HG02973 (cell line): ENCODE results near the gene ODF2.
"Not testable (repeated sequence)": the region's sequence is repeated elsewhere in the genome, so short reads cannot be mapped to it uniquely, and the experiment has no call there.

Experiments used
- ATAC-seq: cut with Tn5 transposase; IDR thresholded peaks from one replicate; pipeline ENCODE4 v1.9.1; 2021; ENCODE audit warnings: moderate library complexity; ENCODE audit not compliant: unreplicated experiment

Gene ODF2

GRCh38 chr9:128423356-128423755, 32.5 kb upstream of the ODF2 start:
- ATAC-seq = not testable (repeated sequence)

DNA sequence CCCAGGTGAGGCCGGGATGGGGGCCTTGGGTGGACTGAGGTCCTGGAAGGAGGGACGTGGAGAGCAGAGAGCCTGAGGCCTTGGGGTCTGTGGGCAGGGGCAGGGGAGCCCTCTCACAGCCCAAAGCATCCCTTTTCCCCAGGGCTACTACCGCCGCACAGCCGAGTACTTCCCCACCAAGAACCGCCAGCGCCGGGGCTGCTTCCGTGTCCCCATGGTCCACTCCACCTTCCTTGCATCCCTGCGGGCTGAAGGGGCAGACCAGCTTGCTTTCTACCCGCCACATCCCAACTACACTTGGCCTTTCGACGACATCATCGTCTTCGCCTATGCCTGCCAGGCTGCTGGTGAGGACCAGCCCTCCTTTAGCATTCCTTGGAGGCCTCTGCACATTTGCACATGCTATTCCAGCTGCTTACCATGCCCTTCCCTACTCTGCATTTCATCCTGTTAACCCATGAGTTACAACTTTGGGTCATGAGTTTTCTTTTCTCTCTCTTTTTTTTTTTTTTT, 31.5 kb upstream of the ODF2 start:
- no peak for ATAC-seq

DNA sequence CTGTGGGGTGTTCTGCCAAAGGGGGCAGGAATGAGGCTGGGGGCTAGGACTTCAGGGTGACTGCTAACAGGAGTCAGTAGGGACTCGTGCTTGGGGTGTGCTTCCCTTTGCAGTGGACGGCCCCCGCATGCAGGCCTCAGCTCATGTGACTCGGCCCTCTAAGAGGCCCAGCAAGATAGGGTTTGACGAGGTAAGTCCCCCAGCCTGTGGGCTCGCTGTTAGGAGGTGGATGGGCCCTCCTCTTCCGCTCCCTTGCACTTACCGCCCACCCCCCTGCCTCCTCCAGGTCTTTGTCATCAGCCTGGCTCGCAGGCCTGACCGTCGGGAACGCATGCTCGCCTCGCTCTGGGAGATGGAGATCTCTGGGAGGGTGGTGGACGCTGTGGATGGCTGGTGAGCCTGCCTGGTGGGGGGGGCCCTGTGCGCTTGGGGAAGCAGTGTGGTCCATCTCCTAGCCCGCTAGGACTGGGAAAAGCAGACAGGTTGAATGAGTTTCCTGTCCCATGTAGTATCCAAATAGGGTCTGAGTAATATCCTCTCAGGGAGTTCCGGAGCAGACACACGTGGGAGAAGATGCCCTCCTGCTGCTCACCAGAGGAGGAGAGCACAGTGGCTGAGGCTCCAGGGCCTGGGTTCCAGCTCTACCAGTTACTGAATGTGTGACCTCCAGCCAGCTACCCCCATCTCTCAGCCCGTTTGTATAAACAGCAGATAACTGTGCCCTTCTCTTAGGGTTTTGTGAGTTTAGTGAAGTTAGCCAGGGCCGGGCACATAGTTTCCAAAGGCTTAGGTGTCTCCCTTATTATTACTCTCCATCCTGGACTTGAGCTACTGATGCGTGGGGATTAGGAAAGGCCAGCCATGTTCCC, 26.9 kb upstream of the ODF2 start:
- no peak for ATAC-seq

- no peak for ATAC-seq
These were observed 26.2 kb upstream of the ODF2 start for GRCh38 chr9:128429513-128430086.

GRCh38 chr9:128431207-128431606, 24.6 kb upstream of the ODF2 start:
- no peak for ATAC-seq

- no peak for ATAC-seq
These were observed 21.5 kb upstream of the ODF2 start for GRCh38 chr9:128434340-128434739.

DNA sequence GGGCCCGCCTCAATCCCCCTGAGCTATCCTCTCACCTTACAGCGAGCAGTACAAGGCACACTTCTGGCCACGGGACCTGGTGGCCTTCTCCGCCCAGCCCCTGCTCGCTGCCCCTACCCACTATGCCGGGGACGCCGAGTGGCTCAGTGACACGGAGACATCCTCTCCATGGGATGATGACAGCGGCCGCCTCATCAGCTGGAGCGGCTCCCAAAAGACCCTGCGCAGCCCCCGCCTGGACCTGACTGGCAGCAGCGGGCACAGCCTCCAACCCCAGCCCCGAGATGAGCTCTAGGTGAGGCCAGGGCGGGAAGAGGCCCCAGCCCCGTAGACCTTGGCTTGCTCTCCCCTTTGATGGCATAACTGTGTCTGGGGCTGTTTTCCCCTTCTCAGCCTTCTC, 20.2 kb upstream of the ODF2 start:
- ATAC-seq = no peak

DNA sequence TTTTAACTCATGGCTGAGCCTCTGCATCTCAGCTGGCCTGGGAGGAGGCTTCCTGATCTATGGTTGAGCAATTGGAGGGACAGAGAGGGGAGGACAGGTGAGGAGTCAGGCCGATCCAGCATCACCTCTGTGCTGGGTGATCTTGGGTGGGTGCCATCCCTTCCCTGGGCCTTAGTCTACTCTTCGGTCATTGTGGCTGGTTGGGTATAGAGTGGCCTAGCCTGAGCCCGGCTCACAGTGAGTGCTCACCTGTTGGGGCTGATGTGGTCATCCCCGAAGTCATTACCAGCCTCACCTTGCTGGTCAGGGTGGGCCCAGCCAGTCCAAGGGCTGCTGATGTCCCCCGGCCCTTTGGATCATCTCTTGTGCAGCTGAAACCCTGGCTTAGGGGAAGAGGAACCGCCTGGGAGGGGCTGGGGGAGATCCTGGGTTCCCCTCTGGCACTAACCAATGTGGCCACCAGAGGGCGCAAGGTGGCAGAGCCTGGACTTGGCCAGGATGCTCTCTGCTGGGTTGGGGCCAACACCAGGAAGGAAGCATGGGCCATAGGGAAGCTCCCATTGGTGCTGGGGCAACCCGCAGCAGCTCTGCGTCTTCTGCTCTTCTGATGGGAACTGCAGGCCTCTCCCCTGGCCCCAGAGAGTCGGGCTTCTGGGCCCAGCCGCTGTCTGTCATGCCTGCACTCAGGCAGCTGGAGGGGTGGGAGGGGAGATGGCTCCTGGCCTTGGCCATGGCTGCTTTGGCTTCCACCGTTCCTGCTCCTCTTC, 17.3 kb upstream of the ODF2 start:
- no peak for ATAC-seq

- no peak for ATAC-seq
These were observed 16.5 kb upstream of the ODF2 start for GRCh38 chr9:128439273-128439672.

DNA sequence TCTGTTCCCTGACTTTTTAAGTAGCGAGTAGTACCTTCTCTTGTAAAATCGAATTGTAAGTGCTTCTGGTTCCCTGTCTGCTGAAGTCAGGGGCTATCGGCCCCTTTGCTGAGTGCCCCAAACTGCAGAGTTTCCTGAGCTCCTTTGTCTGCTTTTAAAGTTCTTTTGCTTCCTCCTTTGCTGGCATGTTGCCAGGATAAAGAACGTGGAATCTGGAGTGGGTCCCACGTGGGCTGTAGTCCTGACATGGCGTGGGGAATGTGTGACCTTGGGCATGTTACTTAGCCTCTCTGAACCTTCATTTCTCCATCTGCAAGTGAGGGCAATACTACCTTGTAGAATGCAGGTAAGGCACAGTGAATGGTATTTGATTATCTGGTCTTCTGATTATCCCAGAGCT, 13.7 kb upstream of the ODF2 start:
- no peak for ATAC-seq

- ATAC-seq = not testable (repeated sequence)
These were observed 9.3 kb upstream of the ODF2 start for GRCh38 chr9:128446505-128446904.

GRCh38 chr9:128448746-128449145, 7.1 kb upstream of the ODF2 start:
- no peak for ATAC-seq

DNA sequence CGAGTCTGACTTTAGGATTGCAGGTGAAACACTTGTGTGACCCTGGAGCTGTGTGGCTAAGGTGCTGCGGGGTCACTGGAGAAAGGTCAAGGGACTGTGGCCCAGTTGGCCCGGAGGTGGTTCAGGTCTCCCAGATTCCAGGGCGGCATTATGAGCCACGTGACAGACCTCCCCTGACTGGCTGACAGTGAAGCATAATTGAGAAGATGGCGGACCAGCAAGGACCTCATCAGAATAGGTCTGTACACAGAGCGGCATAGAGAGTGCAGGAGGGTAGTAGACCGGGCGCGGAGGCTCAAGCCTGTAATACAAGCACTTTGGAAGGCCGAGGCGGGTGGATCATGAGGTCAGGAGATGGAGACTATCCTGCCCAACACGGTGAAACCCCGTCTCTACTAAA, 815 bp upstream of the ODF2 start:
- ATAC-seq = no peak

DNA sequence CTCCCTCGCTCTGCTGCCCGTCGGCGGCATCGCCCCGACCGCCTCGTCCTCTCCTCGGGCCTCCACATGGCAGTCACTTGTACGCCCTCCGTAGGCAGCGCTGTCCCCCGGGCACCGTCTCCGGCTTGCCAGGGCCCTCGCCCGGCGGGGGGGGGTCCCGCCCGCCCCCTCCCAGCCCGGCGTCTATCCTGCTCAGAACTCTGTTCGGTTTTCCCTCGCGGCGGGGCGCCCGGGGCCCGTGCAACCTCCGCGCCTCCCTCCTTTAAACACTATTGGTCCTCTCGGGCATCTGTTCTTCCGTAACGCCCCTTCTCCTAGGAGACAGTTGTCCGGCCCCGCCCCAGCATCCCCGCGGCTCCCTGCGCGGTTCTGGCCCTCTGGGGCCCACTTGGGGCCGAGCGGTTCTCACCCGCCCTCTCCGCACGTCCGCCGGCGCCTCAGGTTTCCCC, 831 bp downstream of the ODF2 start:
- ATAC-seq = peak; percentile 45

DNA sequence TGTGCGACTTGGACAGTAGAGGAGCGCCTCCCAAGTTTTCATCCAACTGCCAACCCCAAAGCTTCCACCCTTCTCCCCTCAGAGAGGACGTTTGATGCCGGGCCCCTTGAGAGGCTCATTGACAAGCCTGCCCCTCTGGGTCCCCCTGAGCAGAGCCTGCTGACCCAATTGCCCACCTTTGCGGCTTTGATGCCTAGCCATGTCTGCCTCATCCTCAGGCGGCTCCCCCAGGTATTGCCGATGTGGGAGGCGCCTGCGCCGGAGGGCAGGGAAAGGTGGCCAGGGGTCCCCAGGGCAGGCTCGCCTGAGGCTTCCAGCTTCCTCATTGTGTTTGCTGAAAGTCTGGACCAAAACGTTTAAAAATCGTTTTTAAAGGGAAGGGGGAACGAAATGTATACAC, 1.4 kb downstream of the ODF2 start:
- ATAC-seq = no peak

- no peak for ATAC-seq
These were observed 3.2 kb downstream of the ODF2 start for GRCh38 chr9:128459011-128459410.

- ATAC-seq = no peak
These were observed 13.3 kb downstream of the ODF2 start for GRCh38 chr9:128469070-128469469.

DNA sequence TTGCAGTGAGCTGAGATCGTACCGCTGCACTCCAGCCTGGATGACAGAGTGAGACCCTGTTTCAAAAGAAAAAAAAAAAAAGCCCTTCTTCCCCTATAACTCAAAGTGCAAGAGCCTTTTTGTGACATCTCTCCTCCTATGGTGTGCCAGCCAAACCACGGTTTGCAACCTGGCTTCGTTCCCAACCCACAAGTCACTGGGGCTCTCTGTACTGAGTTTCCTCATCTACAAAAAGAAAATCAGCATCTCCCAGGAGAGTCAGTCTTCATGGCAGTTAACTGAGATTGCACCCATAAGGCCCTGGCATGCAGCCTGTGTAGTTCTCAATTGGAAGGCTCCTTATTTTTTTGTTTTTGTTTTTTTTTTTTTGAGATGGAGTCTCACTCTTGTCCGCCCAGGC, 14.8 kb downstream of the ODF2 start:
- ATAC-seq = no peak

DNA sequence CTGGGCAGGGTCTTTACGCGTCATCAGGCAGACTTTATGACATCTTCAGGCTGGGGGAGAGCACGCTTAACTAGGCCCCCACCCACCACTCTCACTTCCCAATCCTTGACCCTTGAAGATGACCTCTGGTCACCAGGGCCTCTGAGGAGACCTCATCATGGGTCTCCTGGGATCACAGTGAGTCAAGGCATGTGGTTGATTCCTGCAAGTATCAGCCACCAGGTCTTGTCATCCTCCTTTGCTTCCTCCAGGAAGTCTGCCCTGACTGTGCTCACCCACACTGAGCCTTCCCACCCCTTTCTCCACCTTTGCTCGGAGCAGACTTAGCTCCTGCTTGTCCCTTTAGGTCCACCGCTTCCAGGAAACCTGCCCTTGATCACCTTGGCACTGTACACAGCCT, 17.3 kb downstream of the ODF2 start:
- ATAC-seq = no peak

DNA sequence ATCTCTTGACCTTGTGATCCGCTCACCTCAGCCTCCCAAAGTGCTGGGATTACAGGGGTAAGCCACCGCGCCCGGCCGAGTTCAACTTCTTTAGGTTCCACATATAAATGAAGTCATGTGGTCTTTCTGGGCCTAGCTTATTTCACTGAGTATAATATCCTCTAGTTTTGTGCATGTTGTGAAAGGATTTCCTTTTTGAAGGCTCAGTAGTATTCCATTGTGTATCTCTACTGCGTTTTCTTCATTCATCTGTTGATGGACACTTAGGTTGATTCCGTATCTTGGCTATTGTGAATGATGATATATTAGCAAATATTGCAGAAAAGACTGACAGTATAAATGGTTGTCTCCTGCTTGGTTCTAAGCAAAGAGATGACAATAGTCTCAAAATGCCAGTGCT, 20.1 kb downstream of the ODF2 start:
- ATAC-seq = no peak

GRCh38 chr9:128479262-128479661, 23.5 kb downstream of the ODF2 start:
- no peak for ATAC-seq

- no peak for ATAC-seq
These were observed 25.8 kb downstream of the ODF2 start for GRCh38 chr9:128481561-128481960.
